ENCODE data around the gene CDC14A.

CDC14A gene

GRCh38 chr1:100313382-100313781 lies 38.9 kb upstream of the CDC14A start:
- Histone ChIP-seq H3K4me2 (no peak overlapping the region), H3K79me2 (ENCODE audit: insufficient read depth, low read depth) (no peaks in the 10 kb centered on the region), H3K4me3 (IDR thresholded peaks at IDR 0.05; ENCODE audit: insufficient read depth, low read depth, low read length) (no peak overlapping the region), H3K27me3 (ENCODE audit: insufficient read depth, low read depth) (no peaks in the 10 kb centered on the region), H3K36me3 (ENCODE audit: insufficient read depth) (no peaks in the 10 kb centered on the region), H3K4me1 (ENCODE audit: low read depth, poor library complexity, severe bottlenecking) (no peaks in the 10 kb centered on the region), H4K20me1 (ENCODE audit: insufficient read depth) (no peaks in the 10 kb centered on the region), H2AFZ (ENCODE audit: low read depth) (no peak overlapping the region), H3K27ac (no peak overlapping the region), H3K9ac (no peak overlapping the region)
- TF ChIP-seq, protein P1, sequence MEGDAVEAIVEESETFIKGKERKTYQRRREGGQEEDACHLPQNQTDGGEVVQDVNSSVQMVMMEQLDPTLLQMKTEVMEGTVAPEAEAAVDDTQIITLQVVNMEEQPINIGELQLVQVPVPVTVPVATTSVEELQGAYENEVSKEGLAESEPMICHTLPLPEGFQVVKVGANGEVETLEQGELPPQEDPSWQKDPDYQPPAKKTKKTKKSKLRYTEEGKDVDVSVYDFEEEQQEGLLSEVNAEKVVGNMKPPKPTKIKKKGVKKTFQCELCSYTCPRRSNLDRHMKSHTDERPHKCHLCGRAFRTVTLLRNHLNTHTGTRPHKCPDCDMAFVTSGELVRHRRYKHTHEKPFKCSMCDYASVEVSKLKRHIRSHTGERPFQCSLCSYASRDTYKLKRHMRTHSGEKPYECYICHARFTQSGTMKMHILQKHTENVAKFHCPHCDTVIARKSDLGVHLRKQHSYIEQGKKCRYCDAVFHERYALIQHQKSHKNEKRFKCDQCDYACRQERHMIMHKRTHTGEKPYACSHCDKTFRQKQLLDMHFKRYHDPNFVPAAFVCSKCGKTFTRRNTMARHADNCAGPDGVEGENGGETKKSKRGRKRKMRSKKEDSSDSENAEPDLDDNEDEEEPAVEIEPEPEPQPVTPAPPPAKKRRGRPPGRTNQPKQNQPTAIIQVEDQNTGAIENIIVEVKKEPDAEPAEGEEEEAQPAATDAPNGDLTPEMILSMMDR (conservative IDR thresholded peaks at IDR 0.05; ENCODE audit: low read depth, low read length) = no peak

DNA sequence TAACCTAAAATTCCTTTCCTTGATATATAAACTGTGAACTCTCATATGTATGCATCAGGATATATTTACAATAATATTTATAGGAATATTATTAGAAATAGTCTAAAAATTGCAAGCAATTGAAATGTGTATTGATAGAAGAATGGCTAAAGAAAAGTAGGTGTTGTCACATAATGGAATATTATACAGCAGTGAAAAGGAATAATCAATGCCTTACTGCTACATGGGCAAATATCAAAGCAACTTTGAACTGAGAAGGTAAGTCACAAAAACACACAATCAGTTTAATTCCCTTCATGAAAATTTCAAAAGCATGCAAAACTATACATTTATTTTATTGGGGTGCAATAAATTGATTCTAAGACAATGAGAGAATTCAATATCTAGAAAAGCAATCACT lies 35.7 kb upstream of the CDC14A start:
- Histone ChIP-seq H3K9ac (no peak overlapping the region), H3K36me3 (ENCODE audit: insufficient read depth) (no peaks in the 10 kb centered on the region)
- TF ChIP-seq, protein P1 (conservative IDR thresholded peaks at IDR 0.05; ENCODE audit: low read depth, low read length) = no peak

DNA sequence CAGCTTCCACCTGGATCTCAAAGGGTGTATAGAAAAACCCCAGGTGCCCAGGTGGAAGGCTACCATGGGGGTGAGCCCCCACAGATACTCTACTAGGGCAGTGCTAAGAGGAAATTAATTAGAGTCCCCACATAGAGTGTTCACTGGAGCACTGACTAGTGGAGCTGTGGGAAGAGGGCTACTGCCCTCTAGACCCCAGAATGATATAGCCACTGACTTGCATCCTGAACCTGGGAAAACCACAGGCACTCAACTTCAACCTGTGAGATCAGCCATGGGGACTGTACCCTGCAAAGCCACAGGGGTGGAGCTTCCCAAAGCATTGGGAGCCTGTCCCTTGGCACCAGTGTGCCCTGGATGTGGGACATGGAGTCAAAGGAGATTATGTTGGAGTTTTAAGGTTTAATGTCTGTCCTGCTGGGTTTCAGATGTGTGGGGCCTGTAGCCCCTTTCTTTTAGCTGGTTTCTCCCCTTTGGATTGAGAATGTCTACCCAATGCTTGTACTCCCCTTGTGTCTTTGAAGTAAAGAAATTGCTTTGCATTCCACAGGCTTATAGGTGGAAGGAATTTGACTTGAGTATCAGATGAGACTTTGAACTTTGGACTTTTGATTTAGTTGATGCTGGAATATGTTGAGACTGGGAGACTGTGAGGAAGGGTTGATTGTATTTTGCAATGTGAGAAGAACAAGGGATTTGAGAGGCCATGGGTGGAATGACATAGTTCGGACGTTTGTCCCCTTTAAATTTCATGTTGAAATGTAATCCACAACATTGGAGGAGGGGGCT lies 31.8 kb upstream of the CDC14A start:
- no peak overlapping the region for H3K9ac ChIP-seq
- H4K20me1 ChIP-seq (ENCODE audit: insufficient read depth) = no peaks in the 10 kb centered on the region
- H3K4me2 ChIP-seq = no peak overlapping the region
- no peak overlapping the region for H3K27ac ChIP-seq
- no peaks in the 10 kb centered on the region for H3K27me3 ChIP-seq (ENCODE audit: insufficient read depth, low read depth)
- H3K36me3 ChIP-seq (ENCODE audit: insufficient read depth) = no peaks in the 10 kb centered on the region
- H3K4me1 ChIP-seq (ENCODE audit: low read depth, poor library complexity, severe bottlenecking) = peaks cover 13% of the 10 kb centered on the region
- H2AFZ ChIP-seq (ENCODE audit: low read depth) = no peak overlapping the region
- H3K4me3 ChIP-seq (IDR thresholded peaks at IDR 0.05; ENCODE audit: insufficient read depth, low read depth, low read length) = no peak overlapping the region
- H3K79me2 ChIP-seq (ENCODE audit: insufficient read depth, low read depth) = no peaks in the 10 kb centered on the region
- TF ChIP-seq, protein P1 (conservative IDR thresholded peaks at IDR 0.05; ENCODE audit: low read depth, low read length) = no peak

More for the DNA sequence above, 35.7 kb upstream of the CDC14A start:
- H3K4me2 ChIP-seq = no peak overlapping the region
- no peaks in the 10 kb centered on the region for H3K27me3 ChIP-seq (ENCODE audit: insufficient read depth, low read depth)
- H3K4me3 ChIP-seq (IDR thresholded peaks at IDR 0.05; ENCODE audit: insufficient read depth, low read depth, low read length) = no peak overlapping the region
- H2AFZ ChIP-seq (ENCODE audit: low read depth) = no peak overlapping the region
- no peaks in the 10 kb centered on the region for H3K4me1 ChIP-seq (ENCODE audit: low read depth, poor library complexity, severe bottlenecking)
- no peaks in the 10 kb centered on the region for H3K79me2 ChIP-seq (ENCODE audit: insufficient read depth, low read depth)
- no peaks in the 10 kb centered on the region for H4K20me1 ChIP-seq (ENCODE audit: insufficient read depth)
- H3K27ac ChIP-seq = no peak overlapping the region

DNA sequence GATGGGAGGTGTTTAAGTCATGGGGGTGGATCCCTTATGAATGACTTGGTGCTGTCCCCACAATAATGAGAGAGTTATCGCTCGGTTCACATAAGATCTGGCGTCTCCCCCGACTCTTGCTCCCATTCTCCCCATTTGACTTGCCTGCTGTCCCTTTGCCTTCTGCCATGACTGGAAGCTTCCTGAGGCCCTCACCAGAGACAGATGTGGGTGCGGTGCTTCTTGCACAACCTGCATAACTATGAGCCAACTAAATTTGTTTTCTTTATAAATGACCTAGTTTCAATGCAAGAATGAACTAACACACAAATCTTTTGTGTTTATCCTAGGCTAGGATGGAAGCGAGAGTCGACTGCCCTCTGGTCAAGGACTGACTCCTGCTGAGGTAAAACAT lies 31.2 kb upstream of the CDC14A start:
- Histone ChIP-seq H3K9ac (no peak overlapping the region), H3K27me3 (ENCODE audit: insufficient read depth, low read depth) (no peaks in the 10 kb centered on the region), H3K79me2 (ENCODE audit: insufficient read depth, low read depth) (no peaks in the 10 kb centered on the region), H4K20me1 (ENCODE audit: insufficient read depth) (no peaks in the 10 kb centered on the region), H3K27ac (no peak overlapping the region), H3K4me3 (IDR thresholded peaks at IDR 0.05; ENCODE audit: insufficient read depth, low read depth, low read length) (no peak overlapping the region), H3K36me3 (ENCODE audit: insufficient read depth) (no peaks in the 10 kb centered on the region), H3K4me2 (no peak overlapping the region), H2AFZ (ENCODE audit: low read depth) (no peak overlapping the region), H3K4me1 (ENCODE audit: low read depth, poor library complexity, severe bottlenecking) (peaks cover 13% of the 10 kb centered on the region)
- TF ChIP-seq, protein P1 (conservative IDR thresholded peaks at IDR 0.05; ENCODE audit: low read depth, low read length) = no peak
